ENCODE measurements around the gene TTC13. TPM values are rescaled to one million over a fixed set of nuclear protein-coding genes. Genes with fewer than 3 reads are reported as not detected.

TTC13 gene
- total RNA-seq, 1 donor from 2014 or later: 17.0 TPM

- H3K36me3 ChIP-seq: no peaks in the 10 kb centered on the region
- ATAC-seq (no peak), DNase-seq (no peak)
- peak overlapping the region; percentile 87 for H3K27ac ChIP-seq
- TF ChIP-seq CTCF (IDR thresholded peaks at IDR 0.05): no peak
- H3K27me3 ChIP-seq (ENCODE audit: low read depth): no peaks in the 10 kb centered on the region
- intact Hi-C loops (cut with DNase I): no loop called here
- peak overlapping the region; percentile 85 for H3K4me3 ChIP-seq
- H3K9me3 ChIP-seq: no peaks in the 10 kb centered on the region
- H3K4me1 ChIP-seq: peaks cover 62% of the 10 kb centered on the region
These were observed 112.2 kb downstream of the TTC13 start for GRCh38 chr1:230866171-230867070.

- DNase-seq: no peak
- no peak for ATAC-seq
- intact Hi-C loops (cut with DNase I): no loop called here
- no peaks in the 10 kb centered on the region for H3K9me3 ChIP-seq
- H3K27ac ChIP-seq: peak overlapping the region; percentile 87
- peaks cover 71% of the 10 kb centered on the region for H3K4me1 ChIP-seq
- H3K36me3 ChIP-seq: no peaks in the 10 kb centered on the region
- H3K4me3 ChIP-seq: peak overlapping the region; percentile 85
- H3K27me3 ChIP-seq (ENCODE audit: low read depth): no peaks in the 10 kb centered on the region
- no peak for TF ChIP-seq CTCF (IDR thresholded peaks at IDR 0.05)
These were observed 113.4 kb downstream of the TTC13 start for GRCh38 chr1:230865062-230865817.

GRCh38 chr1:230864441-230864840 lies 114.2 kb downstream of the TTC13 start:
- peaks cover 75% of the 10 kb centered on the region for H3K4me1 ChIP-seq

GRCh38 chr1:230863449-230863848 lies 115.2 kb downstream of the TTC13 start:
- peak overlapping the region; percentile 25 for H3K27ac ChIP-seq
- intact Hi-C loops (cut with DNase I): no loop called here
- H3K4me1 ChIP-seq: peaks cover 75% of the 10 kb centered on the region
- peak; percentile 72 to 82 for ATAC-seq
- no peaks in the 10 kb centered on the region for H3K9me3 ChIP-seq
- H3K27me3 ChIP-seq (ENCODE audit: low read depth): no peaks in the 10 kb centered on the region
- TF ChIP-seq CTCF (IDR thresholded peaks at IDR 0.05): no peak
- H3K36me3 ChIP-seq: no peaks in the 10 kb centered on the region
- H3K4me3 ChIP-seq: no peak overlapping the region
- peak; percentile 83 for DNase-seq

More at GRCh38 chr1:230864441-230864840, 114.2 kb downstream of the TTC13 start:
- Histone ChIP-seq H3K27ac (peak overlapping the region; percentile 31), H3K27me3 (ENCODE audit: low read depth) (no peaks in the 10 kb centered on the region), H3K36me3 (no peaks in the 10 kb centered on the region), H3K9me3 (no peaks in the 10 kb centered on the region), H3K4me3 (no peak overlapping the region)
- DNase-seq (no peak), ATAC-seq (no peak)
- intact Hi-C loops (cut with DNase I): no loop called here
- TF ChIP-seq CTCF (IDR thresholded peaks at IDR 0.05): no peak

GRCh38 chr1:230861970-230862595 lies 116.6 kb downstream of the TTC13 start:
- intact Hi-C loops (cut with DNase I): no loop called here
- Histone ChIP-seq H3K27ac (peak overlapping the region; percentile 25), H3K27me3 (ENCODE audit: low read depth) (no peaks in the 10 kb centered on the region), H3K9me3 (no peaks in the 10 kb centered on the region), H3K4me3 (no peak overlapping the region), H3K4me1 (peaks cover 87% of the 10 kb centered on the region), H3K36me3 (no peaks in the 10 kb centered on the region)
- ATAC-seq (no peak), DNase-seq (no peak)
- TF ChIP-seq CTCF (IDR thresholded peaks at IDR 0.05): no peak

All from lower lobe of right lung (tissue), 2 donors.